Stimulated activated CD8-positive, alpha-beta memory T cell treated with anti-CD3 and anti-CD28 coated beads, Interleukin-4, amount 100 ng/mL, for 48 hours (primary cell): ENCODE data around the gene NELFCD.

Experiments used
- DNase-seq: peaks from one replicate; pipeline ENCODE4 v3.0.0-alpha.2; 2020

NELFCD gene

DNA sequence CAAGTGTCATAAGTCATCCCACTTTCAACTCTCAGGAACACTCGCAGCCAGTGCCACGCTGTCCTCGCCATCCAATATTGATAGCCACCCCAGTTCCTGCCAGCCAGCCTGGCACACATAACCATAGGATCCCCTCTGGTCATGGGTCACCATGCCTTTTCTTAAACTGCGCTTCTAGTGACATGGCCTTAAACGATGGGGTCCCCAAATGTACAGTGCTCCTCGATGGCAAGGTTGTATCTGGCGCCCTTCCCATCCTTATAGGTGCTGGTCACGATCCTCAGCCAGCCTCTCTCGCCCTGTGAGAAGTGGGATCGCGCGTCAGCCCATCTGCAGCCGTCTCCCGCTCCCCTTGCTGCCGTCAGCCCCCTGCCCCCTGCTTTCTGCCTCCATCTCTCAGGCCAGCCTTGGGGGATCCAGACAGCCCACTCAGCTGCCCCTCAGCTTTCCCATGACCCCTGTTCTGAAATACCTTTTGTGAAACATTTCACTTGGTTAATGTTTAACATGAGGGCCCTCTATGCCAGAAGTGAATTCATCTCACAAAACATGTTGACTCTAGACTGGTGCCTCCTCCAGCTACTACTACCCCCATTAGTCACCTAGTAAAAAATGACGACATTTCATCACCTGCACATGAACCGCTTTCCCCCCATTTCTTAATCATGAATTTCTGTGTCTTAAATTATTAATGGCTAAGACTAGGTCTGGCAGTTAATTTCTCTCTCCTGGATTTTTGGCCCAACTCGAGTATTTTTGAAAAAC is 14.6 kb downstream of the NELFCD start:
- DNase-seq, result no peak

DNA sequence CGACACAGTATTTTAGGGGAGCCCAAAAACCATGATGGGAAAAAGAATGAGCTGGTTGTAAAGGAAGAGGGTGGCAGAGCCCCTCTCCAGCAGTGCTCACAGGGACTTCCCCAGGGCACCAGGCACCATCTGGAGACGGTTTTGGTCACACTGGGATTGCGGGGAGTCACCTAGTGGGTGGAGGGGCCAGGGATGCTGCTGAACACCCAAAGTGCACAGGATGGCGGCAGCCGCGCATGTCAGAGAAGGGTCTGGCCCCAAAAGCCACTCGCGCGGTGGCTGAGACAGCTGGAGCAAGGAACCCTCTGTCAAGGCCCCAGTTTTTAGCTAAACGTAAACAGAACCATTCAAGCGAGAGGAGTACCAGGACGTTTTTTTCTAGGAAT is 15.2 kb downstream of the NELFCD start:
- DNase-seq, result no peak

DNA sequence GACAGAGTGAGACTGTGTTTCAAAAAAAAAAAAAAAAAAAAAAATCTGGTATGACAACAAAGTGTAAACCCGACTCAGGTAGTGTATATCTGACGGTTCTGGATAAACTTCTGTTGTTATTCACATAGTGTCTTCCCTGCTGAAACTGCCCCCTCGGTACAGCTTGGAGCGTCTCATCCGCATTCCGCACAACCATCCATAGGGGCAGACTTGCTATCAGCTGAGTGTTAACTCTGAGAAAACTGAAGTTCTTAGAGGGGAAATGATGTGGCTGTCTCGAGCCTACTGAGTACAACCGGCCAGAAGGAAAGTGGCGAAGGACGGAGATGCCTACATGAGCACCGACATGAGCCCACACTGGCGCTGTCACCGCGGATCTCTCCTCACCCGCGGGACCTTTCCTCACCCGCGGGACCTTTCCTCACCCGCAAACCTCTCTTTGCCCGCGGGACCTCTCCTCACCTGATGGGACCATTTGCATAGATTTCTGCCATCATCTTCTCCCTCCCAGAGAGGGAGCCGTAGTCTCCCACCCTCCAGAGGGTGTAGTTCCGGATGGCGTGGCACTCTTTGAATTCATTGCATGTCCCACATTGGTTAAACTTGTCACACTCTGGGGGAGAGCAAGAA is 16.2 kb downstream of the NELFCD start:
- DNase-seq, result no peak

DNA sequence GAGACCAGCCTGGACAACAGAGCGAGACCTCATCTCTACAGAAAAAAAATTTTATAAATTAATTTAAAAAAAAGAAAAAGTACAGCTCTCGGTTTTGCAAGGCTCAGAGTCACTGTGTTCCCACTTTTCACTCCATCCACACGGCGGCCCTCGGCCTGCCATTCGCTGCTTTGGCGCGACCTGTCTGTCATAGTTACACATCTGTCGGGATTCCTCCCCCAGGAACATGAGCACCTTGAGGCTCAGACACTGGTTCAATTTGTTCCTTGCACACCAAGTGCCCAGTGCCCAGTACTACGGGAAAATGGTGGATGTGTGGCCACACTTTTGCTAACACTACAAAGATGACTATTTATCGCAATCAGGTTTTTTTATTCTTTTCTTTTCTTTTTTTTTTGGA is 17.6 kb downstream of the NELFCD start:
- DNase-seq, result no peak

DNA sequence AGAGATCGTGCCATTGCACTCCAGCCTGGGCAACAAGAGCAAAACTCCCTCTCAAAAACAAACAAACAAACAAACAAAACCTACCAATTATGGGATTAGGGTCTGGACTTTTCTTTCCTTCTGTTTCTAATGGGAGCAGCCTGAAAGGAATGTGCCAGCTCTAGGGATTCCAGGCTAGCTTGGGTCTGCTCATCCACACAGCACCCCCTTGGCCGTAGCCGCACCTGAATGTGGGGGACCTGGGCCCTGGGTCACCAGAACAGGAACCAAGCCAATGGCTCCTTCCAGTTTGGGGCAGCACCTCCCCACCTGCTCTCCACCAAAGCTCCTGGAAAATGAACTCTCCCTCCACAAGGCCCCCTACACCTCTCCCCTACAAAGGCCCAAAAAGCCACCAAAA is 19.3 kb downstream of the NELFCD start:
- DNase-seq, result no peak

DNA sequence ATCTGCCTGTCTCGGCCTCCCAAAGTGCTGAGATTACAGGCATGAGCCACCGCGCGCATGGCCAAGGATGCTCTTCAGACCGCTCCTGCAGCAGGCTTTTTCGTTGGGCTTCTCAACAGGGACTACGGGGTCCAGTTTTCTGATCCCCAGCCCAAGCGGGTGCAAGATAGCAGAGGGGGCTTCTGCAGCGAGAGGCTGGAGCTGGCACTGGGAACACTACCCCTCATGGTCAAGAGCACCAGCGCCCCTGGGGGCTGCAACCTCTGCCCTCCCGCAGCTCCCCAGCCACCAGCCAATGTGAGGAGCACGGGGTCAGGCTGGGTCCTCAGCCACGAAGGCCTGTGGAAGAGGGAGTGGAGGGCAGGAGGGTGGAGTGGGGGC is 20.0 kb downstream of the NELFCD start:
- no peak for DNase-seq

DNA sequence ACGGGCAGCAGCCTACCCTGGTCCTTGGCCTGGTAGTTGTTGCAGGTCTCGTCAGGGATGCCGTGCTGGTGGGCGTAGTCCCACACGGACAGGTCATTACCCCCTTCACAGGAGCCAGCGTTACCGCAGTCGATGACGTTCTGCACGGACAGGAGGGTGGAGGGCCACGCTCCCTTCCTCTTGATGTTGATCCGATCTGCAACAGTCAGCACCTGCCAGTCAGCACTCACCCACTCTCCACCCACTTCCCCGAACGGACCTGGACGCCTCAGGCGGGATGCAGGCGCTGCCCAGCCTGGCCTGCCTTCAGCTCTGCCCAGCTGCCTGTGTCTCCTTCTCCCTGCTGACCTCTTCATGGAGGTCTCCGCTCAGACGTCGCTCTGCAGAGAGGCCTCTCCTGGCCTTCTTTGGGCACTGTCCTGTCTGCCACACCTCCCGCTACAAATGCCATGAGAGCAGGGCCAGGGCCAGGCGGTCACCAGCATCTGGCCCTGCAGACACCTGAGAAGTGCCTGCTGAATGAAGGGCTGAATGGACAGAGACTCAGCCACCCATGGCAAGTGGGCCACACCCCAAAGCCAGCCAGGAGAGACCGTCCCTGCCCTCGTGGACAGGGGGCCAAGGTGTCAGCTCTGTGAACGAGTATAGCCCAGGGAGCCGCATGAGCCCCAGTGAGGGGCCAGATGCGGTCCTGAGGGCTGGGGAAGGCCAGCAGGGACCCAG is 20.6 kb downstream of the NELFCD start:
- DNase-seq, result no peak

DNA sequence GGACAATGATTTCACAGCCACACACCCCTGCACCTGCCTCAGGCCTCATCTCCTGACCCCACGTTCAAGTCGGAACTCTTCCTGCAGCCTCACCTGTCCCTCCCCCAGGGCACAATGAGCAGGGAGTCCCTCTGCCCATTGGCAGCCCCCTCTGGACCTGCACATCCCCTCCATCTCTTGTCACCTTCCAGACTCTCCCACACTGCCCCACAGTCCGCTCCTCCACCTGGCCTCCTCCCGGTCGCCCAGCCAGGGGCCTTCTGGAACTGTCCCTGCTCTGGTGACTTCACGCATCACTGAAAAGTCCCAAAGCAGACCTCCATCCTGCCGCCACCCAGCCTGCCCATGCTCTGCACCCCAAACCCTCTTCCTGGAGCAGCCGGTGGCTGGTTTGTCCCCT is 21.3 kb downstream of the NELFCD start:
- DNase-seq, result no peak

DNA sequence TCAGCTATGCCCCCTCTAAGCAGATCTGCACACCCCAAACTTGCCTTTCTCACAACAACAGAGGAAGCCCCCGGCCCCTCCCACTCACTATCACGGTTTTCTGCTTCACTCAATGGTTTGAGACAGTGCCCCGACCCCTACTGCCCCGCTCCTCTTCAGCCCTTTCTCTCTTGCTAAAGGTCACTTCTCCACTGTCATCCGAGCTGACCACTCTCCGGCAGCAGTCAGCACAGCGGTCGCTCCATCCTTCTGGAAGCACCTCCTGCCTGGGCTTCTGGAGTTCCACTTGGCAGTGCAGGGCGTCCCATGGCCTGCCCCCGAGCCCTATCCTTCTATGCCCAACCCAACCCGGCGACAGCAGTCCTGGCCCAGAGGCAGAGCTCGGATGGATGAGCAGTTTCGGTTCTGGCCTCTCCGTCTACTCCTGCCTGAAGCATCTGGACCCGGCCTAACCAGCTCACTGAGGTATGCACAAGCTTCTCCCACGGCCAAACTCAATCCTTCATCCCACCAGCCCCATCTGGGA is 21.9 kb downstream of the NELFCD start:
- no peak for DNase-seq

DNA sequence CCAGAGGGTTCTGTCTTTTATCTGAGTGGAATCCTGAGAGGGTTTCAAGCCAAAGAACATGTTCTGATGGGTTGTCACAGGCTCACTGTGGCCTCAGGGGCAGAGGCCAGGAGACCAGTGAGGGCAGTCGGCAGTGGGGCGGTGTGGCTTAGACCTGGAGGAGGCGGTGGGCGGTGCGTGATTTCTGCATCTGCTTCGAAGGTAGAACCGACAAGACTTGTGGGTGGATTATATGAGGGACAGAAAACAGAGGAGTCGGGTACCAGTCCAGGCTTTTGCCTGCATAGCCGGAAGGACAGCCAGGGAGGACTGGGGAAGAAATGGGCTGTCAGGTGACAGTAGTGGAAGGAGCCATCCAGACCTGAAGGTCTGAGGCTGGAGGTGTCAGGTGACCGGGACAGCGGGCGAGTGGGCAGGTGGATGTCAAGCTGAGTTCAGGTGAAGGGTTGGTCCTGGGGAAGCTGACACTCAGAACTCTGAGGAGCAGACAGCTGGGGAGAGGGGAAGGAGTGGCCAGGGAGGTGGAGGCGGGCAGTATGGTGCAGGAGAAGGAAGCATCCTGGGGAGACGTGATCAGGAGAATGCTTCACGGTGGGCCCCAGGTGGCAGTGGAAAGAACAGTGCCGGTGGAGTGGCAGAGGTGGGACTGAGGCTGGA is 22.9 kb downstream of the NELFCD start:
- no peak for DNase-seq

DNA sequence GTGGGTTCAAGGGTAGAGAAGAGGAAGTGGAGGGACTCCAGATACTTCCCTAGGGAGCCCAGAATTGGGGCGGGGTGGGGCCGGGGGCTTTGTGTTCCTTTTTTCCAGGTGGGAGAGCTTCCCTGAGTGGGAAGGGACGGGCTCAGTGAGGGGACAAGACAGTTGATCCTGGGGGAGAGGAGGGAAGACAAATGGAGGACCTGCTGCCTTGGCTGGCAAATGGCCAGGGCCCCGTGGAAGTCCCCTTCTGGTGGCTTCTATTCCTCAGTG is 23.4 kb downstream of the NELFCD start:
- DNase-seq, result peak; percentile 64

DNA sequence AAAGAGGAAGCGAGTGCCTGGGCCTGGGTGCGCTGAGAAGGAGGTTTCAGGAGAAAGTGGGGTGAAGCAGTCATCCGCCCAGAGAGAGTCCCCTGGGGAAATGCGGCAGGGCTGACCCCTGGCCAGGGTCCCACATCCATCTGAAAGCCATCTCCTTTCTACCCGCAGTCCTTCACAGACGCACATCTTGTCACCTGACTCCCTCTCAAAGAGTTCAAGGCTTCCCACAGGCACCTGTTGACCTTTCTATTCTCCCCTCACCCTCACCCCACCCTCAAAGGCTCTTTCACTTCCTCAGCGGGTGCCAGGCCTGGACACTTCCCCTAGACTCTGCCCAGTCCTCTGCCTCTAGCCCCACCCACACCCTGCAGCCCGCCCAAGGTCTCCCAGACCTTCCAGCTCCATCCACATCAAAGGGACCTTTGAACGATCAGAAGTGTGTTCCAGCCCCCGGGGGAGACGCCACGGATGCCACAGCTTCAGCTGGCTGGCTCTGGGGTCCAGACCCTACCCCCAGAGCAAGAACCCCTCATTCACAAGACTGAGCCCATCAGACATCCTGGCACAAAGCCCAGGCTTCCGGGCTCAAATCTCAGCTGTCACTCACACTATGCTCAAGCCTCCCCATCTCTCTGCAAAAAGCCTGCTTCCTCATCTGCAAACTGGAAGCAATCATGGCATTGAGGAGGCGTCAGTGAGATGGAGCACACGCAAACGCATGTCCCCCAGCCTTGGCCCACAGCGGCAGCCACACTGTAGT is 23.9 kb downstream of the NELFCD start:
- DNase-seq, result peak; percentile 46

DNA sequence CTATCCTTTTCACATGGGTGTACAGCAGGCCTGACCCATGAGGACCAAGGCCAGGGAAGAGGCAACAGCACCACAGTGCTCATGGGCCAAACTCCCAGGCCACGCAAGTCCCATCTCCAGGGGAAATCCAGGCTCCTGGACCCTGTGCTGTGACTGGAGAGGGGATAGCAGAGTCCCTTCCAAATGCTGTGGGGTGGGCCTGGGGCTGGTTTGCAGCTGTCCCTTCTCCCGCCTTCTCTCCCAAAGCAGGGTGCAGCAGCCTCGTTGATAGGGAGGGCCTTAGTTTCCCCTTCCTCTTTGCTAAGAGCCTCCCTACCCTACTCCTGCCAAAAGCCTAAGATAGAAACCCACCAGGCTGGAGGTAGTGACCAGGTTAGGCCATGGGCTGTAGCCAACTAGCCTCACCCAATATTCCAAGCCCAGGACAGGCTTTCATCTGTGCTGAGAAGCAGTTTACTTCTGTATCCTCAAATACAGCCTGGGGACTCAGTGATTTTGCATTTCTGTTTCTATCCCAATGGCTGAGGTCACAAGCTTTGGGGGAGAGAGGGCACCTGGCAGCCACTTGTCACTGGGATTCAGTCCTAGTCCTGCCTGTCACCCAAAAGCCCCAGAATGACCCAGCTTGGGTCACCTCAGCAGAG is 24.6 kb downstream of the NELFCD start:
- no peak for DNase-seq

DNA sequence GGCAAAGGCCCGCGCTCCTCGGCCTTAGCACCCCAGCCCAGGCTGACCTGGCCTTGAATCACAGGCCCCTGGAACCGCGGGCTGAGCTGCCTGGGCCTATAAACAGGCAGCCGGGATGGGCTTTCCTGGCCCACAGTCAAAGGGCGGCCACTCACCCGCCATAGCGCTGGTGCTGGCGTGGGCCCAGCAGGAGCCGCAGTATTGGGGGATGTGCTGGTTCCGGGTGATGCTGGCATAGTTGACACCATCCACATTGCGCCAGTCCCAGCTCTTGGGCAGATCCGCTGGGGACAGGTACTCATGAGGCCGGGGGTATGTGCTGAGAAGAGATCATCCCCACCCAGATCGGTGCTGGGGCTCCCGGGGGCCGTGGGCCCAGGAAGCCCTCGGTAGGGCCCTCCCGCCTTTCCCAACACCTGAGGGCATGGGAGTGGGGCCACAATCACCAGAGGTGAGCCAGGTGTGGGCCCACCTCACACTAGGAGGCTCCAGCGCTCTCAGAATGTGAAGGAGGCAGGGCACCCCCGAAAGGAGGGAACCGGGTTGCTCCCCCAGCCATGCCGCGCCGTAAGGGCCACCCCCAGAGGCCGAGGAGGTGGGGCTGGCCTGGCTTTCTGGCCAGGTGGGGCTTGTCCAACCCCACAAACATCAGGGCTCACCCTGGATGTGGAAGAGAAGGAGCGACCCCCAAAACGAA is 25.3 kb downstream of the NELFCD start:
- DNase-seq, result peak; percentile 34

DNA sequence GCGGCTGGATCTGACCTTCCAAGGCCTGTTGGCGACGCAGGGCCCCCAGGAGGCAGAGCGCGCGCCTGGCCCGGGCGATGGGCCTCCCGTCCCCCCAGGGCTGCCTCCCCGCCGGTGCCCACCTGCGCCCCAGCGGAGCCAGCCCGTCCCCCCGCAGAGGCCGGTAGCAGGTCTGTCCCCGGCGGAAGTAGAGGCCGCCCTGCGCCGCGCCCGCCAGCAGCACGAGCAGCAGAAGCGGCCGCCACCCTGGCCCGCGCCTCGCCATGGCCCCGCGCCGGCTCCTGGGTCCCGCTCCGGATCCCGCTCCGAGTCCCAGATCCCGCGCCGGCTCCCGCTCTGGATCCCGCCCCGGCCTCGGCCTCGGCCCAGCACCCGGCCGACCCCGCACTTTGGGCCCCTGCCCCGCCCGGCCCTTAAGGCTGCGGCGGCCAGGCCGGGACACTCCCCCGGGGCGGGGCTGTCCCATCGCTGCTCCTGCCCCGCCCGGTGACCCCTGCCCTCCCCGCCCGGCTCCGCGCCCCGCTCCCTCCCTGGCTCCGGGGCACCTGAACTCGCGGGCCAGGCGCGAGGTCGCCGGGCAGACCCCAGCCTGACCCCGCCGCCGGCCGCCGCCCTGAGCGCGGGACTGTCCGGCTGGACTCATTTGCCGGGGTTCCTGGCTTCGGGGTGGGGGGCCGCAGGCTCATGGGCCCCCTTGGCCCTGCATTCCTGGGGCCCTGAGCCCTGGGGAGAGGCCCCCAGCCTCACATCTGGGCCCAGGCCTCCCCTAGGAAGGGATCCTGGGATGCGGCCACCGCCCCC is 26.0 kb downstream of the NELFCD start, which contains the start of gene CTSZ:
Gene CTSZ, minus strand, starts transcription at position 391 of the 801 bp plus-strand sequence. Its CDS starts 126 bp downstream, at position 265.
- DNase-seq, result peak; percentile 56

DNA sequence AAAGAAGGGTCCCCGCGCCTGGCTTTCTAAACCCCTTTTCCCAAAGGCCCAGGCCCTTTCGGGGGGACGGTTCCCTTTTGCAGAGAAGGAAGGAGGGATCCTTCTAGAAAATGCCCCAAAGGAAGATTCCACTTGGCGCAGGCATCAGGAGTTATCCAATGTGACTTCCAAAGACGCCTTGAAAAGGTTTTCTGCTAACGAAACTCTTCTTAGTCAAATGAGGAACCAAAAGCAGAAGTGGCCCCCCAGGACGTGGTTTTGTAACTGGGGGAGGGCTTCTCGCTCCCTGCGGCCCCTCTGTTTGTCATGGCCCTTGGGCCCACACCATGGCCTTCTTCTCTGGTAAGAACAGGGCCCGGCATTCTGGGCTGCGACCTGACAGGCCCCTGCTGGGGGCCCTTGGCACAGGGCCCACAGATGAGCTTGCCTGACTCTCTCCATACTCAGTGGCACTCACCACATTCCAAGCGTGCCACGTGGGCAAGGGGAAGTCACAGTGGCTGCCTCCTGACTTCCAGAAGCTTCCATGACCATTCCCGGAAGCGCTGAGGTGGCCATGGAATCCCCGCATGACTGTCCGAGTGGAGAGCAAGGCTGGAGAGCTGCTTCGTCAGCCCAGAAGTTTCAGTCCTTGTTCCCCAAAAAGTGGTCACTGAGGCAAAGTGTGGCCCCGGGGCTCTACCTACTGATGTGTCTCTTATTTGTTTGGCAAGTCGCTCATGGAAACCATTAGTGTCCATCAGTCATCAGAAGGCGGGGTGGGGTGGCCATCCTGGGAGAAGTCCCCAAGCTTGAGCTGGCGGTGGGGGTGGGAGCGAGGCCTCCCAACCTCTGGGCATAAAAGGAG is 26.8 kb downstream of the NELFCD start:
- no peak for DNase-seq

DNA sequence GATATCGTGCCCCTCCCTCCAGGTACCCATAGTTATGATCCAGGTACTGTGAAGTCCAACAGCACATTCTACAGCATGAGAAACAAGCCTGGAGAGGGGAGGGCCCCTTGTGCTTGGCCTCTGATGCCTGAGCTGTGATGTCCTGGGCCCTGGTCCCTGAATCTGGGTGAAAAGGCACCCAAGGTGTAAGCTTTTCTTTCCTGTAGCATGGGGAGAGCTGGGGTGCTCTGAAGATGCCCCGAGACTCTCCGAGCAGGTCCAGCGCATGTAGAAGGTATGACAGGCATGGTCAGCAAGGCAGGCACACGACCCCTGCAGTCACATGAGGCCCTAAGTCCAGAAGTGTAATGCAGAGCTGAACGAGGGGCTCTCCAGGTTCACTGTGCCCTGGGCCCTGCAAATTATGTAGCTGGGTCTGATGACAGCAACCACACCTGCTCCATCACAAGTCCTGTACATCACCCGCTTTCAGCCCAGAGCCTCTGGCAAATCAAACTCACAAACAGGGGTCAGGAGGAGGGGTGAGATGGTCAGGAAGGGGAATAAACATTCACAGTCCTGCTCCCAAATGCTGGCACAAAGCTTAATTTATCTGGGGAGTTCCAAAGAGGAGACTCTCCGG is 27.8 kb downstream of the NELFCD start:
- DNase-seq, result no peak

DNA sequence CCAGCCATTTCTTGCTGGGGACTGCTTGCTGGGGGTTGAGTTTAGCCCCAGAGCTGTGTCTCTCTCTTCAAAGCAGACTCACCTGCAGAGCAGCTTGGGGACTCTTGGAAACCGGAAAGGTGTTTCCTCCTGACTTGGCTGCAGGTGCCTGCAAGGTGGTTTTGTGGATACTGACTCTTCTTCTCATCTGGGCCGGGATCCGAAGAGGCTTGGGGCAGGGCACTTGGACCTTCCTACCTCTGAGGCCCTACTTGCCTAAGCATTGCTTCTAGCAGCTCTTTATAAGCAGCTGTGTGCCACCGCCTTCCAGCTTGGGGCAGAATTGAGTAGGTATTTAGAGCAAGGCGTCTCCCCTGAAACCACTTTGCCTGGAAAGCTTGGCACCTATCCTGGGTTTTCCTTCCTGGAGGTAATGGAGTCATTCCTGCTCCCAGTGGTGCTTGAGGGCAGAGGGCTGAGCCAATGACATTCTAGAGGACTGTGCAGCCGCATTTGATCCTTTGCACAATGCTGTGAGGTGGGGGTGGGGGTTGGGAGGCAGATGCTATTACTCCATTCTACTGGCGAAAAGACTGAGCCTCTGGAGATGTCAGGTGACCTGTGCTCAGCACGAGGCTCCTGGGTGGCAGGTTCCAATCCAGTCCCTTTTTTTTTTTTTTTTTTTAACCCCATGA is 29.4 kb downstream of the NELFCD start:
- DNase-seq, result peak; percentile 17
